Gastroesophageal sphincter (tissue), 4 donors: Measurements from ENCODE around the gene RAMAC. TPM values are rescaled to one million over a fixed set of nuclear protein-coding genes. Genes with fewer than 3 reads are reported as not detected.

Source experiments
- ATAC-seq: fragments of 150-250 bp; one replicate; pipeline ENCODE4 v1.9.1; 2016; ENCODE audit warnings: mild to moderate bottlenecking, moderate library complexity
- H3K27ac ChIP-seq, 4 donors: fragments of 200-600 bp; sonication (generic) in 3 of 4; 1 replicate in 3 of 4; 2 replicates in 1 of 4; pipeline ENCODE4 v1.5.1; 2016 to 2019
- H3K27me3 ChIP-seq: fragments of 200-600 bp; sonication (generic); one replicate; pipeline ENCODE4 v1.5.1; 2019
- H3K36me3 ChIP-seq, 2 donors: fragments of 200-600 bp; sonication (generic); one replicate each; pipeline ENCODE4 v1.5.1; 2019; ENCODE audit warnings: control low read depth in 1 of 2
- H3K4me1 ChIP-seq, 3 donors: fragments of 200-600 bp; sonication (generic); 1 replicate in 2 of 3; 2 replicates in 1 of 3; pipeline ENCODE4 v1.5.1; 2016 to 2019; ENCODE audit warnings: control low read depth in 2 of 3
- H3K4me3 ChIP-seq, 2 donors: fragments of 200-600 bp; sonication (generic); one replicate each; pipeline ENCODE4 v1.5.1; 2019; ENCODE audit warnings: mild to moderate bottlenecking in 1 of 2, moderate library complexity in 1 of 2
- H3K9me3 ChIP-seq, 3 donors: fragments of 200-600 bp; sonication (generic); one replicate each; pipeline ENCODE4 v1.5.1; 2017 to 2019; ENCODE audit warnings: control low read depth in 2 of 3
- EP300 ChIP-seq: sonication (generic); formaldehyde crosslinking; IDR thresholded peaks from one replicate; pipeline ENCODE4 v1.6.1; 2017; ENCODE audit warnings: antibody characterized with exemption, mild to moderate bottlenecking
- POLR2A ChIP-seq, 2 donors: fragments of 450-650 bp; IDR thresholded peaks; one replicate each; pipeline ENCODE4 v1.6.1; 2017; ENCODE audit warnings: antibody characterized with exemption in 2 of 2, mild to moderate bottlenecking in 2 of 2, moderate library complexity in 1 of 2
- POLR2AphosphoS5 ChIP-seq: sonication (generic); formaldehyde crosslinking; IDR thresholded peaks from one replicate; pipeline ENCODE4 v1.6.1; 2017; ENCODE audit warnings: antibody characterized with exemption
- WGBS, 2 donors: methylation state at CpG; one replicate each; pipeline ENCODE4 v1.1.5; 2018; ENCODE audit warnings: low coverage in 1 of 2; 5-methylcytosine and 5-hydroxymethylcytosine counted together
- total RNA-seq, 4 donors: library from RNA; depleted of rRNA; stranded (reverse); fragments of >200 nt; gene quantifications; one replicate each; pipeline ENCODE4 v1.1.0, GENCODE V29; 2016
- TF ChIP-seq, protein P1 (sequence below), 4 experiments: fragments of 200-600 bp in 2 of 4; fragments of 450-650 bp in 2 of 4; sonication (generic) in 1 of 4; IDR thresholded peaks; one replicate each; pipeline ENCODE4 v1.5.1; 2017 to 2019; ENCODE audit warnings: antibody characterized with exemption in 4 of 4, mild to moderate bottlenecking in 2 of 4, moderate library complexity in 2 of 4

RAMAC gene
- total RNA-seq, 4 donors from 2014 or later = 15.9 to 29.1 (median 19.7) TPM

GRCh38 chr15:83039206-83039605 is 53.2 kb downstream of the RAMAC start:
- TF ChIP-seq POLR2A (IDR thresholded peaks at IDR 0.05) (no peak), EP300 (no peak), POLR2AphosphoS5 (no peak)
- TF ChIP-seq, protein P1, sequence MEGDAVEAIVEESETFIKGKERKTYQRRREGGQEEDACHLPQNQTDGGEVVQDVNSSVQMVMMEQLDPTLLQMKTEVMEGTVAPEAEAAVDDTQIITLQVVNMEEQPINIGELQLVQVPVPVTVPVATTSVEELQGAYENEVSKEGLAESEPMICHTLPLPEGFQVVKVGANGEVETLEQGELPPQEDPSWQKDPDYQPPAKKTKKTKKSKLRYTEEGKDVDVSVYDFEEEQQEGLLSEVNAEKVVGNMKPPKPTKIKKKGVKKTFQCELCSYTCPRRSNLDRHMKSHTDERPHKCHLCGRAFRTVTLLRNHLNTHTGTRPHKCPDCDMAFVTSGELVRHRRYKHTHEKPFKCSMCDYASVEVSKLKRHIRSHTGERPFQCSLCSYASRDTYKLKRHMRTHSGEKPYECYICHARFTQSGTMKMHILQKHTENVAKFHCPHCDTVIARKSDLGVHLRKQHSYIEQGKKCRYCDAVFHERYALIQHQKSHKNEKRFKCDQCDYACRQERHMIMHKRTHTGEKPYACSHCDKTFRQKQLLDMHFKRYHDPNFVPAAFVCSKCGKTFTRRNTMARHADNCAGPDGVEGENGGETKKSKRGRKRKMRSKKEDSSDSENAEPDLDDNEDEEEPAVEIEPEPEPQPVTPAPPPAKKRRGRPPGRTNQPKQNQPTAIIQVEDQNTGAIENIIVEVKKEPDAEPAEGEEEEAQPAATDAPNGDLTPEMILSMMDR (IDR thresholded peaks at IDR 0.05) = no peak
- H3K27ac ChIP-seq = no peak overlapping the region
- H3K27me3 ChIP-seq = no peaks in the 10 kb centered on the region
- no peak overlapping the region for H3K4me3 ChIP-seq
- peaks cover 0 to 4% (median 0%) of the 10 kb centered on the region in 3 donors for H3K4me1 ChIP-seq
- H3K36me3 ChIP-seq = peaks cover 0 to 46% of the 10 kb centered on the region in 2 donors
- WGBS, 2 donors = 50 to 60% methylated on average over 1 of the region's 1 CpG
- H3K9me3 ChIP-seq = no peaks in the 10 kb centered on the region
- ATAC-seq = no peak

Other genes with a start within 250 kb of the RAMAC start
- not detected for gene FSD2, start 180.1 kb upstream of the RAMAC start, total RNA-seq
- gene WHAMM, start 176.6 kb upstream of the RAMAC start, total RNA-seq = 10 to 100 TPM in 3 of 4 donors, 1 to 10 TPM in 1; 9.2 to 16.0 (median 11.5) TPM
- gene HOMER2, start 33.5 kb upstream of the RAMAC start, total RNA-seq = 10 to 100 TPM; 12.0 to 26.8 (median 17.7) TPM
- 10 to 100 TPM in 2 of 4 donors, 1 to 10 TPM in 2; 6.9 to 20.5 (median 9.4) TPM for gene C15orf40, start 25.4 kb downstream of the RAMAC start, total RNA-seq
- gene BTBD1, start 81.0 kb downstream of the RAMAC start, total RNA-seq = 10 to 100 TPM; 48.6 to 69.6 (median 60.5) TPM
- gene TM6SF1, start 121.4 kb downstream of the RAMAC start, total RNA-seq = 1 to 10 TPM; 2.3 to 8.1 (median 5.2) TPM
- 100 to 1,000 TPM in 1 of 4 donors, 10 to 100 TPM in 3; 59.0 to 175 (median 75.4) TPM for gene HDGFL3, start 221.6 kb downstream of the RAMAC start, total RNA-seq